ENCODE measurements around the gene RBM20. TPM values are rescaled to one million over a fixed set of nuclear protein-coding genes. Genes with fewer than 3 reads are reported as not detected.

The RBM20 gene
- total and polyA plus RNA-seq, 2 experiments from 2014 or later: 3.7 to 4.0 TPM

- Histone ChIP-seq H3K9me2 (replicated peaks; ENCODE audit: insufficient read depth) (no peaks in the 10 kb centered on the region), H3K27me3 (peaks cover 4% of the 10 kb centered on the region), H3K9me3 (ENCODE audit: low read depth) (no peaks in the 10 kb centered on the region), H3K27ac (no peak overlapping the region), H3K36me3 (replicated peaks; ENCODE audit: insufficient read depth, low read depth) (no peaks in the 10 kb centered on the region), H3K79me2 (no peaks in the 10 kb centered on the region), H3K4me2 (no peak overlapping the region), H4K20me1 (ENCODE audit: insufficient read depth, poor library complexity, severe bottlenecking) (no peaks in the 10 kb centered on the region), H2AFZ (no peak overlapping the region), H3K4me1 (ENCODE audit: insufficient read depth) (no peaks in the 10 kb centered on the region), H3K4me3 (no peak overlapping the region)
- WGBS (ENCODE audit: low lambda C conversion rate, missing lambda C conversion rate): 83% methylated on average over 3 of the region's 3 CpGs
- no peak for DNase-seq (ENCODE audit: low spot score)
- no peak for TF ChIP-seq EZH2phosphoT487 (IDR thresholded peaks at IDR 0.05; ENCODE audit: low read depth, severe bottlenecking, unreplicated experiment)
- TF ChIP-seq EZH2 (IDR thresholded peaks at IDR 0.05; ENCODE audit: borderline replicate concordance): no peak
- TF ChIP-seq CTCF (IDR thresholded peaks at IDR 0.05; ENCODE audit: poor library complexity): no peak
Observed at GRCh38 chr10:110682348-110682747, 38.2 kb downstream of the RBM20 start.

GRCh38 chr10:110684800-110685446 lies 40.8 kb downstream of the RBM20 start:
- no peak for TF ChIP-seq EZH2 (IDR thresholded peaks at IDR 0.05; ENCODE audit: borderline replicate concordance)
- no peak for TF ChIP-seq EZH2phosphoT487 (IDR thresholded peaks at IDR 0.05; ENCODE audit: low read depth, severe bottlenecking, unreplicated experiment)
- no peak for TF ChIP-seq CTCF (IDR thresholded peaks at IDR 0.05; ENCODE audit: poor library complexity)
- Histone ChIP-seq H3K36me3 (replicated peaks; ENCODE audit: insufficient read depth, low read depth) (no peaks in the 10 kb centered on the region), H3K27ac (no peak overlapping the region), H2AFZ (no peak overlapping the region), H3K27me3 (peaks cover 4% of the 10 kb centered on the region), H3K4me1 (ENCODE audit: insufficient read depth) (no peaks in the 10 kb centered on the region), H3K4me3 (no peak overlapping the region), H3K9me3 (ENCODE audit: low read depth) (no peaks in the 10 kb centered on the region), H3K9me2 (replicated peaks; ENCODE audit: insufficient read depth) (no peaks in the 10 kb centered on the region), H3K79me2 (no peaks in the 10 kb centered on the region), H4K20me1 (ENCODE audit: insufficient read depth, poor library complexity, severe bottlenecking) (no peaks in the 10 kb centered on the region), H3K4me2 (peak overlapping the region; percentile 10)
- WGBS (ENCODE audit: low lambda C conversion rate, missing lambda C conversion rate): 64% methylated on average over 22 of the region's 22 CpGs
- DNase-seq (ENCODE audit: low spot score): no peak

GRCh38 chr10:110686047-110686446 lies 41.9 kb downstream of the RBM20 start:
- 95% methylated on average over 6 of the region's 6 CpGs for WGBS (ENCODE audit: low lambda C conversion rate, missing lambda C conversion rate)
- no peaks in the 10 kb centered on the region for H3K9me3 ChIP-seq (ENCODE audit: low read depth)
- H3K27me3 ChIP-seq: peaks cover 4% of the 10 kb centered on the region
- no peaks in the 10 kb centered on the region for H3K36me3 ChIP-seq (replicated peaks; ENCODE audit: insufficient read depth, low read depth)
- no peaks in the 10 kb centered on the region for H3K9me2 ChIP-seq (replicated peaks; ENCODE audit: insufficient read depth)
- TF ChIP-seq CTCF (IDR thresholded peaks at IDR 0.05; ENCODE audit: poor library complexity) (no peak), EZH2phosphoT487 (IDR thresholded peaks at IDR 0.05; ENCODE audit: low read depth, severe bottlenecking, unreplicated experiment) (no peak), EZH2 (IDR thresholded peaks at IDR 0.05; ENCODE audit: borderline replicate concordance) (no peak)
- H3K4me2 ChIP-seq: no peak overlapping the region
- H3K4me1 ChIP-seq (ENCODE audit: insufficient read depth): no peaks in the 10 kb centered on the region
- no peak for DNase-seq (ENCODE audit: low spot score)
- H3K79me2 ChIP-seq: no peaks in the 10 kb centered on the region
- H4K20me1 ChIP-seq (ENCODE audit: insufficient read depth, poor library complexity, severe bottlenecking): no peaks in the 10 kb centered on the region
- no peak overlapping the region for H3K4me3 ChIP-seq
- no peak overlapping the region for H3K27ac ChIP-seq
- H2AFZ ChIP-seq: no peak overlapping the region

All from hepatocyte (in vitro differentiated cells).